Skeletal muscle satellite cell (primary cell): Measurements from ENCODE around the gene LRCH1.
A peak's percentile ranks its signal among the peaks of the same experiment; 100 is the strongest.

Source experiments
- H3K27me3 ChIP-seq: 2 replicates; pipeline ENCODE4 v1.7.0; 2013; ENCODE audit warnings: low read length; ENCODE audit not compliant: control insufficient read depth, insufficient read depth
- H3K36me3 ChIP-seq: 2 replicates; pipeline ENCODE4 v1.7.0; 2013; ENCODE audit warnings: mild to moderate bottlenecking, control low read depth, low read length; ENCODE audit not compliant: insufficient read depth
- H3K4me1 ChIP-seq: 2 replicates; pipeline ENCODE4 v1.7.0; 2013; ENCODE audit warnings: low read length; ENCODE audit not compliant: control insufficient read depth, insufficient read depth
- H3K4me2 ChIP-seq: 2 replicates; pipeline ENCODE4 v1.7.0; 2013; ENCODE audit warnings: mild to moderate bottlenecking, low read length
- H3K4me3 ChIP-seq: 2 replicates; pipeline ENCODE4 v1.7.0; 2013; ENCODE audit warnings: low read length
- H3K9ac ChIP-seq: 2 replicates; pipeline ENCODE4 v1.7.0; 2013; ENCODE audit warnings: mild to moderate bottlenecking, low read depth, low read length, moderate library complexity
- H3K9me3 ChIP-seq: replicated peaks from 2 replicates; pipeline ENCODE4 v1.7.0; 2013; ENCODE audit warnings: mild to moderate bottlenecking, control low read depth, low read length

Gene LRCH1

GRCh38 chr13:46649816-46650215, 96.8 kb downstream of the LRCH1 start:
- no peaks in the 10 kb centered on the region for H3K36me3 ChIP-seq
- no peak overlapping the region for H3K4me3 ChIP-seq

GRCh38 chr13:46654951-46655350, 102.0 kb downstream of the LRCH1 start:
- H3K27me3 ChIP-seq, result no peaks in the 10 kb centered on the region
- H3K4me2 ChIP-seq, result peak overlapping the region; percentile 78
- no peaks in the 10 kb centered on the region for H3K36me3 ChIP-seq
- H3K4me1 ChIP-seq, result peaks cover 24% of the 10 kb centered on the region
- H3K4me3 ChIP-seq, result peak overlapping the region; percentile 26
- peak overlapping the region; percentile 61 for H3K9ac ChIP-seq
- no peaks in the 10 kb centered on the region for H3K9me3 ChIP-seq

More at GRCh38 chr13:46649816-46650215, 96.8 kb downstream of the LRCH1 start:
- H3K4me1 ChIP-seq, result peaks cover 3% of the 10 kb centered on the region
- no peaks in the 10 kb centered on the region for H3K27me3 ChIP-seq
- H3K4me2 ChIP-seq, result no peak overlapping the region
- H3K9me3 ChIP-seq, result no peaks in the 10 kb centered on the region
- no peak overlapping the region for H3K9ac ChIP-seq

GRCh38 chr13:46655377-46656180, 102.6 kb downstream of the LRCH1 start:
- H3K4me3 ChIP-seq, result peak overlapping the region; percentile 51
- peak overlapping the region; percentile 78 for H3K4me2 ChIP-seq
- no peaks in the 10 kb centered on the region for H3K9me3 ChIP-seq
- no peaks in the 10 kb centered on the region for H3K36me3 ChIP-seq
- H3K4me1 ChIP-seq, result peaks cover 24% of the 10 kb centered on the region
- peak overlapping the region; percentile 61 for H3K9ac ChIP-seq
- no peaks in the 10 kb centered on the region for H3K27me3 ChIP-seq

GRCh38 chr13:46656786-46657185, 103.8 kb downstream of the LRCH1 start:
- Histone ChIP-seq H3K4me3 (no peak overlapping the region), H3K36me3 (no peaks in the 10 kb centered on the region), H3K27me3 (no peaks in the 10 kb centered on the region), H3K9me3 (no peaks in the 10 kb centered on the region), H3K9ac (no peak overlapping the region), H3K4me1 (peaks cover 24% of the 10 kb centered on the region), H3K4me2 (no peak overlapping the region)

- peaks cover 32% of the 10 kb centered on the region for H3K4me1 ChIP-seq
- no peak overlapping the region for H3K4me2 ChIP-seq
- no peak overlapping the region for H3K4me3 ChIP-seq
- no peaks in the 10 kb centered on the region for H3K36me3 ChIP-seq
- no peaks in the 10 kb centered on the region for H3K27me3 ChIP-seq
- no peaks in the 10 kb centered on the region for H3K9me3 ChIP-seq
- H3K9ac ChIP-seq, result no peak overlapping the region
Measured at GRCh38 chr13:46659413-46660065, 106.6 kb downstream of the LRCH1 start.

- Histone ChIP-seq H3K36me3 (no peaks in the 10 kb centered on the region), H3K9ac (no peak overlapping the region), H3K4me3 (no peak overlapping the region), H3K27me3 (no peaks in the 10 kb centered on the region), H3K4me2 (no peak overlapping the region), H3K4me1 (peaks cover 26% of the 10 kb centered on the region), H3K9me3 (no peaks in the 10 kb centered on the region)
Measured at GRCh38 chr13:46660416-46660815, 107.4 kb downstream of the LRCH1 start.

- H3K4me1 ChIP-seq, result peaks cover 26% of the 10 kb centered on the region
- no peak overlapping the region for H3K4me3 ChIP-seq
- H3K9me3 ChIP-seq, result no peaks in the 10 kb centered on the region
- H3K4me2 ChIP-seq, result no peak overlapping the region
- no peaks in the 10 kb centered on the region for H3K36me3 ChIP-seq
- no peak overlapping the region for H3K9ac ChIP-seq
- no peaks in the 10 kb centered on the region for H3K27me3 ChIP-seq
Measured at GRCh38 chr13:46660857-46661256, 107.9 kb downstream of the LRCH1 start.

GRCh38 chr13:46662690-46663089, 109.7 kb downstream of the LRCH1 start:
- peaks cover 30% of the 10 kb centered on the region for H3K4me1 ChIP-seq
- no peaks in the 10 kb centered on the region for H3K9me3 ChIP-seq
- no peak overlapping the region for H3K4me3 ChIP-seq
- H3K36me3 ChIP-seq, result no peaks in the 10 kb centered on the region
- H3K9ac ChIP-seq, result no peak overlapping the region
- no peaks in the 10 kb centered on the region for H3K27me3 ChIP-seq
- H3K4me2 ChIP-seq, result no peak overlapping the region

- peaks cover 35% of the 10 kb centered on the region for H3K4me1 ChIP-seq
- no peaks in the 10 kb centered on the region for H3K27me3 ChIP-seq
- H3K9ac ChIP-seq, result no peak overlapping the region
Measured at GRCh38 chr13:46663206-46664037, 110.5 kb downstream of the LRCH1 start.

GRCh38 chr13:46664195-46664594, 111.2 kb downstream of the LRCH1 start:
- Histone ChIP-seq H3K9ac (no peak overlapping the region), H3K9me3 (no peaks in the 10 kb centered on the region), H3K4me2 (no peak overlapping the region), H3K27me3 (no peaks in the 10 kb centered on the region), H3K4me1 (peaks cover 40% of the 10 kb centered on the region), H3K4me3 (no peak overlapping the region), H3K36me3 (no peaks in the 10 kb centered on the region)

More at GRCh38 chr13:46663206-46664037, 110.5 kb downstream of the LRCH1 start:
- H3K4me2 ChIP-seq, result no peak overlapping the region
- no peaks in the 10 kb centered on the region for H3K36me3 ChIP-seq
- no peaks in the 10 kb centered on the region for H3K9me3 ChIP-seq
- no peak overlapping the region for H3K4me3 ChIP-seq

- Histone ChIP-seq H3K9ac (no peak overlapping the region), H3K4me2 (peak overlapping the region; percentile 43), H3K27me3 (no peaks in the 10 kb centered on the region), H3K9me3 (no peaks in the 10 kb centered on the region), H3K36me3 (no peaks in the 10 kb centered on the region), H3K4me3 (no peak overlapping the region), H3K4me1 (peaks cover 41% of the 10 kb centered on the region)
Measured at GRCh38 chr13:46665248-46665632, 112.3 kb downstream of the LRCH1 start.
